Hematopoietic multipotent progenitor cell treated with erythropoietin and hydrocortisone succinate and interleukin-3 and kit ligand, for 4 days (in vitro differentiated cells): ENCODE measurements around the gene LRRN4CL.
A peak's percentile ranks its signal among the peaks of the same experiment; 100 is the strongest.
"Not testable (repeated sequence)": the region's sequence is repeated elsewhere in the genome, so short reads cannot be mapped to it uniquely, and the experiment has no call there.

ENCODE experiments used
- DNase-seq: peaks from one replicate; pipeline ENCODE4 v3.0.0-alpha.2; 2015

The LRRN4CL gene

GRCh38 chr11:62689421-62690183 is at the start of gene LRRN4CL:
Gene LRRN4CL, minus strand, starts transcription at chr11:62689530. Its CDS starts 1,022 bp downstream, at chr11:62688508.
- no peak for DNase-seq

GRCh38 chr11:62737196-62737595 is 47.9 kb upstream of the LRRN4CL start:
- no peak for DNase-seq

DNA sequence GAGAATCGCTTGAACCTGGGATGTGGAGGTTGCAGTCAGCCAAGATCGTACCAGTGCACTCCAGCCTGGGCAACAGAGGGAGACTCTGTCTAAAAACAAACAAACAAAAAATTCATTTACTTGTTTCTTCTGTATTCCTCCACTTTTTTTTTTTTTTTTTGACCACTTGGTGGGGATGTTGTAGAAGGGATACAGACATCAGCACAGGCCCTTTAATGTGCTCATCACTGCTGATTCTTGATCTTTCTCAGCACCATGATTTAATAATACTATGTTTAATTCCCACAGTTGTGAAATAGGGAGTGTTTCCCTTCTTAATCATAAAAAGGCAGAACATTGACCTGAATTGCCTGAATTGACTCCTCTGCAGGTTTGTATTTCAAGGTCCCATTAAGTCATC is 43.5 kb upstream of the LRRN4CL start:
- peak; percentile 81 for DNase-seq

DNA sequence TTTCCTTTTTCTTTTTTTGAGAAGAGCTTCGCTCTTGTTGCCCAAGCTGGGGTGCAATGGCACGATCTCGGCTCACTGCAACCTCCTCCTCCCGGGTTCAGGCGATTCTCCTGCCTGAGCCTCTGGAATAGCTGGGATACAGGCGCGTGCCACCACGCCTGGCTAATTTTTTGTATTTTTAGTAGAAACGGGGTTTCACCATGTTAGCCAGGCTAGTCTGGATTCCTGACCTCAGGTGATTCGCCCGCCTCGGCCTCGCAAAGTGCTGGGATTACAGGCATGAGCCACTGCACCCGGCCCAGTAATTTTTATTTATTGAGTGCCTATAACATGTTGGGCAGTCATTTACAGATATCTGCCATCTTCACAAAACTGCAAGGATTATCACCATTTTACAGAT is 40.7 kb upstream of the LRRN4CL start:
- DNase-seq, result not testable (repeated sequence)

- DNase-seq, result peak; percentile 97
These were observed 39.0 kb upstream of the LRRN4CL start, which contains the start of gene TTC9C for GRCh38 chr11:62728171-62728988. Gene TTC9C, plus strand, starts transcription at chr11:62728486. Its CDS starts 363 bp downstream, at chr11:62728849.

DNA sequence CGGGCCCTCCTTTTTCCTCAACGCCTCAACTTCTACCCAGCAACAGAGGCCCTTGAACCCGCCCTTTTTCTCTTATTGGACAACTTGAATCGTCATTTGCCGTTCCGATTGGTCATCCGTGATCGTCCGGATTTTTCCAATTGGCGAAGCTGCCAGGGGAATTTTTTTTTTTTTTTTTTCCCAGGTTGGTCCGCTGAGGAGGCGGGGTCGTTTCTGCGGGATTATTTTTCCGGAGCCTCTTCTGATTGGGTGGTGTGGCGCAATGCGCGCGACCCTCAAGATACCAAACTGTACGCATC is 38.5 kb upstream of the LRRN4CL start:
- DNase-seq, result peak; percentile 99

GRCh38 chr11:62727165-62727871 is 38.0 kb upstream of the LRRN4CL start, which contains the start of gene HNRNPUL2:
Gene HNRNPUL2, minus strand, starts transcription at chr11:62727457. Its CDS starts 301 bp downstream, at chr11:62727156.
- peak; percentile 100 for DNase-seq

DNA sequence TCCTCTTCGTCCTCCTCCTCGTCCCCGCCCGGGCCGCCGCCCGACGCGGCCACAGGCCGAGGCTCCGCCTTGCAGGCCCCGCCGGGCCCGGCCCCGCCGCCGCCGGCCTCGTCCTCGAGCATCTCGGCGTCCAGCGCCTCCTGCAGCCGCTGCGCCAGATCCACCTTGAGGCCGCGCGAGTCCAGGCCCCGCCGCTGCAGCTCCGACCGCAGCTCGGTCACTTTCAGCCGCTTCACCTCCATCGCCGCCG is 37.5 kb upstream of the LRRN4CL start:
- DNase-seq, result no peak

GRCh38 chr11:62726156-62726914 is 37.0 kb upstream of the LRRN4CL start:
- DNase-seq, result peak; percentile 29

GRCh38 chr11:62725646-62726045 is 36.3 kb upstream of the LRRN4CL start:
- no peak for DNase-seq

DNA sequence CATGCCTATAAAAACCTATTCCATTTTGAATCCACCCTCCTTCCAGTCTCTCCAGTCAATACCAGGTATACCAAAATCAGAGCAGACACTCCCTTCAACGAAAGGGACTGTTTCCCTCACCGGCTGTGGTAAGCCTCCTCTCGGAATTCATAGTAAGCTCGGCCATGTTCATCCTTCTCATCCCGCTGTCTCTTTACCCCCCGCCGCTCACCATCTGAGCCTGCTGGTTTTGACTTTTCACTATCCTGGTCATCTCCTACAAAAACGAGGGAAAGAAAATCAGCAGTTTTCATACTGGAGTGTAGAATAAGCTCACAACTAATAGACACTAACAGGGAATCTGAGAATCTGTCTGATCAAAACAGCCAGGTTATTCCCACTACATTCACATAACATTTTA is 34.8 kb upstream of the LRRN4CL start:
- no peak for DNase-seq

DNA sequence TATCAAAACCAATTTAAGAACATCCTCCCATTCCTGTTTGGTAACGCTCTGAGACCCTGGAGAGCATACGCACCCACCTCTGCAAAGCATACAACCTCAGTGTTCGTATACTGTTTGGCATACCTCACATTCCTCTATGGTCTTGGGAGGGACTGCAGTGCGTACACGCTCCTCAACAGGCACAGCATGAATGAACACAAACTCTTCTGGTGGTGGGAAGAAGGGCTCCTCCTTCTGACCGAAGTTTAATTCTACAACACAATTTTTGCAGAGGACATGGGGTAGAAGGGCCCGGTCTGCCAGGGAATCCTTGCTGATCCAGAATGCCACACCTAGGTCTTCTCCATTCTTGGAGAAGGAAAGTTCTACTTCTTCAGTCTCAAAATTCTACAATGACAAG is 32.7 kb upstream of the LRRN4CL start:
- peak; percentile 56 for DNase-seq

- no peak for DNase-seq
These were observed 30.1 kb upstream of the LRRN4CL start for GRCh38 chr11:62719302-62719978.

DNA sequence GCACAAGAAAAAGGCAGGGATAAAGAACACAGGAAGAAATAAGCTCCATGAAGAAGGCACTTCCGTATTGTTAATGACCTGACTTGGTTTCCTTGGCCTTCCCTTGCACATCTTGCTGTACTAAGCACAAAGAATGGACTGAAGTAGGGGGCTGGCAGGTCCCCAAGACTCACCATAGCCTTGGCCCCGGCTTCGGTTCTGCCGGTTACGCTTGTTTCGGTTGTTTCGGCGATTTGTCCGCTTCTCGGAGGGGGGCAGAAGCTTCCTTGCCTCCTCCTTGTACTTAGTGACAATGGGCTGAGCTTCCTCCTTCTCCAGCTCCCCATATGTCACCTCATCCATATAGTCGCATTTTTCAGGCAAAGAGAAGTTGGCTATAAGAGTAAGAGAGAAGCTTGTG is 27.5 kb upstream of the LRRN4CL start:
- DNase-seq, result no peak

- DNase-seq, result no peak
These were observed 26.9 kb upstream of the LRRN4CL start for GRCh38 chr11:62716206-62716605.

GRCh38 chr11:62715150-62716130 is 26.1 kb upstream of the LRRN4CL start:
- DNase-seq, result no peak

GRCh38 chr11:62713343-62713742 is 24.0 kb upstream of the LRRN4CL start:
- DNase-seq, result no peak

GRCh38 chr11:62712861-62713260 is 23.5 kb upstream of the LRRN4CL start:
- DNase-seq, result no peak

- DNase-seq, result no peak
These were observed 23.0 kb upstream of the LRRN4CL start for GRCh38 chr11:62712276-62712812.

- peak; percentile 52 for DNase-seq
These were observed 20.6 kb upstream of the LRRN4CL start for GRCh38 chr11:62710001-62710345.
